HG03103 (cell line): ENCODE results near the gene IQCE.
"Not testable (repeated sequence)": the region's sequence is repeated elsewhere in the genome, so short reads cannot be mapped to it uniquely, and the experiment has no call there.

ENCODE experiments used
- ATAC-seq: cut with Tn5 transposase; IDR thresholded peaks from one replicate; pipeline ENCODE4 v1.9.1; 2021; ENCODE audit warnings: low read depth; ENCODE audit not compliant: unreplicated experiment

Gene IQCE

DNA sequence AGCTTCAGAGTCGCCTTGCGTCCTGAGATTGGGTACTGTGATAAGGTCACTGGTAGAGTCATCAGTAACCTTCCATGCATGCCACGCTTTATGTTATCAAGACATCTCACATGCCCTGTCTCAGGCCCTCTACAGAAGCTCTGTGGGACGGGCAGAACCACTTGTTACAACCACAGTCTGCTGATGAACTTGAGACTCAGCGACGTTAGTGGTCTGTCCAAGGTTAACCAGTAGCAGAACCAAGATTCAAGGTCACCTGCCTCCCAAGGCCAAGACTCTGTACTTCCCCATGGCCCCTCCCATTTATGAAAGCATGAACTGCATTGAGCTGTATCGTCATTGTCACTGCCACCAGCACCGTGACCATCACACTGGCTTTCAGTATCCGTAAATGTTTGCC, 15.0 kb downstream of the IQCE start:
- ATAC-seq: no peak

DNA sequence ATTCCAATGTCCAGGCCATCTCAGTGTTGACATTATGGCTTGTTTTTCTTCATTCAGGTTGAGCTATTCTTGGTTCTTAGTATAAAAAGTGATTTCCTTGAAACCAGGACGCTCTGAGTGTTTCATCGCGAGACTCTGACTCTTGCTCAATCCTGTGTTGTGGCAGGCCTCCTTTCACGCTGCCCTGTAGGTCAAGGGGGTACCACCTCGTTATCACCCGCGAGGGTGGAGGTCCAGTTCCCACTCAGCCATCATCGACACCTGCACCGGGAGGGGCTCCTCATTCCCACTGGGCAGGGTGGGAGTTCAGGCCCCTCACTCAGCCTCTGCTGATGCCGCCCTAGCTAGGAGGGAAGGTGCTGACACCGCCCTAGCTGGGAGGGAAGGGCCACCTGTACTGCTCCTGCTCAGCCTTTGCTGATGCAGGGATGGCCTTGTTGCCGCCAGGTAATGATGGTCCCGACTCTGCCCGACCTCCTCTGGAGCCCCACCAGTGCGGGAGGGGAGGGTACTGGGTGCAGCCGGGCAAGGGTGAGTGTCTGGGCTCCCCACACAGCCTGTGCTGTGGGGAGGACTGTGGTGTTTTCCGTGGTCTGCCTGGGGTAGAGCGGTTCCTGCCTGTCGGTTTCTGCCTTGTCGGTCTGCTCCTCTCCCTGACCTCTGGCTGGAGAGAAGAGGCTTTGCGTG, 16.4 kb downstream of the IQCE start:
- ATAC-seq: no peak

DNA sequence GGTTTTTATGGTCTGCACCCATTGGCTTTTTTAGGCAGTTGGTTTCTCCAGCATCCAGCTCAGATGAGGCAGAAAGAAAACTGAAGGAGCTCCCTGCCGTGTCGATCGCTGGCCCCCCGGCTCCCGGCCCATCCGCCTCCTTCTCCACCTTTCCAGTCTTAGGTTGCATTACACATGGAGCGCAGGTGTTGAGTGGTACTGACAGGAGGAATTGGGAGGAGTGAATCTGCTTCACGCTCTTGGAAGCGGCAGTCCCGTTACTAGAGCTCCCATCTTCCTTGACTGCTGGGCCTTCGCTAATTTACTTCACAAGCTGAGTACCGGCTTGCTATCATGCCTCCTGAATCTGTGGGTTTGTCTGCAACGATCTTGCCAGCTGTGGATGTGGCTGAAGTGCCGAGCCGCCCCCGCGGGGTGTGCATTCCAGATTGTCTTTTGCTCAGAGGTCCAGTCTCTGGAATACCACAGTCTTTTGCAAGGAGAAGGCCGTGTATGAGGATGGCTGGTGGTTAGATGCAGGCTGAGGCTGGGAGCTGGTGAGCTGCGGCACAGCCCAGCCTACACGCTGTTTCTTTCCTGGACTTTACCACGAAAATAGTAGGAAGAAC, 17.1 kb downstream of the IQCE start:
- ATAC-seq: no peak

DNA sequence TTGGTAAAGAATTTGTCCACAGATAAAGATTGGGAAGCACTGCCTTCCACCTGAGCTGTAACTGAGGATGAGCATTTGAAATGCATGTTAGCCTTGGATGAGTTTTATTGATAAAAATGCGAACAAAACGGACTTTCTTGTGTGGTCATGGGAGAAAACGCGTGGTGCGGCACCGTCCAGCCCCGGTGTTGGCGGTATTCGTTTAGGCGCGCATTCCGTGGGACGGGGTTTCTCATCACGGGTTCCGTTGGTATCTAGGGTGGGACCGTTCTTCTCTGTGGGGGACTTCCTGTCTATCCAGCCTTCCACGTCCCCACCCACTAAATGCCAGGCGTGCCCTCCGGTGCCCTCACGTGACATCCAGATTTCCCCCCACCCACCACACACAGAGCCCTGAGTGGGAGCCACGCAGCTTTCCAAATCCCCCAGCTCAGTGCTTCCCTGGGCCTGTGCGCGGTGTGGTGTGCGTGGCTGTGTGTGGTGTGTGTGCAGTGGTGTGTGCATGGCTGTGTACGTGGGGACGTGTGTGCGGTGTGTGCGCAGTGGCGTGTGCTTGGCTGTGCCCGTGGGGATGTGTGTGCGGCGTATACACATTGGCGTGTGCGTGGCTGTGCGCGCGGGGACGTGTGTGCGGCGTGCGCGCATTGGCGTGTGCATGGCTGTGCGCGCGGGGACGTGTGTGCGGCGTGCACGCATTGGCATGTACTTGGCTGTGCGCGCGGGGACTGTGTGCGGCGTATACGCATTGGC, 18.1 kb downstream of the IQCE start:
- no peak for ATAC-seq

DNA sequence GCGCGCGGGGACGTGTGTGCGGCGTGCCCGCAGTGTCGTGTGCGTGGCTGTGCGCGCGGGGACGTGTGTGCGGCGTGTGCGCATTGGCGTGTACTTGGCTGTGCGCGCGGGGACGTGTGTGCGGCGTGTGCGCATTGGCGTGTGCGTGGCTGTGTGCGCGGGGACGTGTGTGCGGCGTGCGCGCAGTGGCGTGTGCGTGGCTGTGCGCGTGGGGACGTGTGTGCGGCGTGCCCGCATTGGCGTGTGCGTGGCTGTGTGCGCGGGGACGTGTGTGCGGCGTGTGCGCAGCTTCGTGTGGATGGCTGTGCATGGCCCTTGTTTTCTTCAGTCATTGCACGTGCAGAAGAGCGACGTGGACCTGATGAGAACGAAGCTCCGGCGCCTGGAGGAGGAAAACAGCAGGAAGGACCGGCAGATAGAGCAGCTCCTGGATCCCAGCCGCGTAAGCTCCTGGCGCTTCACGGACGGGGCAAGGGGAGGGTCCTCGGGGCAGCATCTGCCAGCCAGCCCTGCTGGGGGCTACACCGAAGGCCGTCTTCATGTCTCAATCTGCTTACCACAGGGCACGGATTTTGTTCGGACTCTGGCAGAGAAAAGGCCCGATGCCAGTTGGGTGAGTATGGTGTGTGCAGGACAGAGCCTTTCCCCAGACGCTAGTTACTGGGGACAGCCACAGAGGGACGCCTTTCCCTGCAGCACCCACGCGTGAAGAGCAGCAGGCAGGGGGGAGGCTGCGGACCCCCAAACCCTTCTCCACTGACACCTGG, 19.3 kb downstream of the IQCE start:
- no peak for ATAC-seq

DNA sequence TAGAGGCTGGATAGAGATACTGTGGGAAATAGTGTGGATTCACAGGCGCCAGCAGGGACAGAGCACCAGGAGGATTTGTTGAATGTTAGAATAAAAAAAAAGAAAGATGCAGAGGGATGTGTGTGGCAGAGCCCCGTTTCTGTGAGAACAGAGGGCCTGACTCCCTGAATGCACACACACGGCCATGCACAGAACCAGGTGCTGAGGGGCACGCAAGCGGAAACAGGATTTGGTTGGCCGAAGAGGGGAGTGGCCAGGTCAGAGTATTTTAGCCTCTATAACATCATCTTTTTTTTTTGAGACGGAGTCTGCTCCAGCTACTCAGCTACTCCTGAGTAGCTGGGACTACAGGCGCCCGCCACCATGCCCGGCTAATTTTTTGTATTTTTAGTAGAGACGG, 21.9 kb downstream of the IQCE start:
- ATAC-seq: no peak

DNA sequence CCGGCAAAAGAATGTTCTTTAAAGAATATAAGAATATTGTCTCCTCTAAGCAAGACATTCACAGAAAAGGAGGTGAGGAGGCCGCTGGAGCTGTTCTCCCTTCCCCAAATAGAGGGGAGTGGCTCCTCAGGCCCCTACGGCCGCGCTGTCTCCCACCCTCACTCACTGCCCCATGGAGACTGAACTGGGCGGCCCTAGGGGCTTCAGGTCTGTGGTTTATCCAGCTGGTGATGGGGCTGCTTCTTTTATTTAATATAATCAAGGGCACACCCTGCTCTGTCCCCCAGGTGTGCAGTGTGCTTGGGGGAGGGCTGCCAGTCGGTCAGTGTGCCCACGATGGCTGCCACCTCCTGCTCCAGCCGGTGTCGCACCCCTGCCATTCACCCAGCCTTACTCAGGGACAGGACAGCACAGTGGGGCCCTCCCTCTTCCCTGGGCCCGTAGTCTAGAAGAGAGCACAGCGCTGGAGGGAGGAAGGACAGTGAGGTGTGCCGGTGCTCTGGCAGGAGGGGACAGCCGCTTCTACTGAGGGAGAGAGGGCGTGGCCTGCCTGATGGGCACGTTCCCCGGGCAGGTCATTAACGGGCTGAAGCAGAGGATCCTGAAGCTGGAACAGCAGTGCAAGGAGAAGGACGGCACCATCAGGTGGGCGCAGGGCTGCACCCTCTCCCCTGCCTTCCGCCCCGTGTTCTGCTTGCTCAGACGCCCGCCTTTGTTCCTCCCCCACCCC, 23.4 kb downstream of the IQCE start:
- no peak for ATAC-seq

DNA sequence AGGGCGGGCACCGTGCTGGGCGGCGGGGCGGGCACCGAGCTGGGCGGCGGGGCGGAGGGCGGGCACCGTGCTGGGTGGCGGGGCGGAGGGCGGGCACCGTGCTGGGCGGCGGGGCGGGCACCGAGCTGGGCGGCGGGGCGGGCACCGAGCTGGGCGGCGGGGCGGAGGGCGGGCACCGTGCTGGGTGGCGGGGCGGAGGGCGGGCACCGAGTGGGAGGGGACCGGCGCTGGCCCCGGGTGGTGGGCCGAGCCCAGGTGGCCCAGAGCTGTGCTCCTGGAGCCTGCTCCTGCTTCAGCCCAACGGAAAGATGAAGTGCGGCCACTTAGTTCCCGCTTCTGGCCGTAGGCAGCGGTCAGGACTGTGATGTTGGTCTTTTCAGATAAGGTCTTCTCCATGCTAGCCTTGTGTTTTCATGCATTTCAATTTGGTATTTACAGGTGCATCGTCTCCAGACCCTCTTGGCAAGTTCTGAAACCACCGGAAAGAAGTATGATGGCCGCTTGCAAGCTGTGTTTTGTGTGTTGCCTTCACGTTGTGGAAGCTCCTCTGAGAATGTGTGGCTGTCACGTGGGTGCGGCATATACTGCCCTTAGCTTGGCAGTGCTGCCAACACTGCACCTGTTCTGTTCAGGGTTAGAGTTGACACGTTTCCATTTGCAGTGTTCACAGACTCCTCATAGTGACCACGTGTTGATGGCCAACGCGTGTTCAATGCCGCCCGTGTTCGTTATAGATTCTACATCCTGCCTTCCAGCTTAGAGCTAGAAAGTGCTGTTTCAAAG, 25.2 kb downstream of the IQCE start:
- no peak for ATAC-seq

DNA sequence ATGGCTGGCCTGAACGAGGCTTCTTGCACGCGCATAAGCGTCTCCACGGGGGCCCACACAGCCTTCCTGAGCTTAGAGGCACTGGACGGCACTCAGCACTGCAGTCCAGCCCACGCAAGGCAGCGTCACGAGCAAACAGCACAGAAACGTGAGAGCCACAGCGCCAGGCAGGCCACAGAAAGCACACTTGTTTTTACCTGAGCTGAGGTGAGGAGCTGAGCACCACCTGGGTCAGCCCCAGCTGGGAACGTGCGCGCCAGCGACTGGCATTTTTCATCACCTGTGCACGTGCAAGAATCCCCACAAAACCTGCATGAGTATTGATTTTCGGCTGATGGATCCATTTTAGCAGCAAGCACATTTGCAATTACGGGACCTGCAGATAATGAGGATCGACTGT, 26.7 kb downstream of the IQCE start:
- no peak for ATAC-seq

DNA sequence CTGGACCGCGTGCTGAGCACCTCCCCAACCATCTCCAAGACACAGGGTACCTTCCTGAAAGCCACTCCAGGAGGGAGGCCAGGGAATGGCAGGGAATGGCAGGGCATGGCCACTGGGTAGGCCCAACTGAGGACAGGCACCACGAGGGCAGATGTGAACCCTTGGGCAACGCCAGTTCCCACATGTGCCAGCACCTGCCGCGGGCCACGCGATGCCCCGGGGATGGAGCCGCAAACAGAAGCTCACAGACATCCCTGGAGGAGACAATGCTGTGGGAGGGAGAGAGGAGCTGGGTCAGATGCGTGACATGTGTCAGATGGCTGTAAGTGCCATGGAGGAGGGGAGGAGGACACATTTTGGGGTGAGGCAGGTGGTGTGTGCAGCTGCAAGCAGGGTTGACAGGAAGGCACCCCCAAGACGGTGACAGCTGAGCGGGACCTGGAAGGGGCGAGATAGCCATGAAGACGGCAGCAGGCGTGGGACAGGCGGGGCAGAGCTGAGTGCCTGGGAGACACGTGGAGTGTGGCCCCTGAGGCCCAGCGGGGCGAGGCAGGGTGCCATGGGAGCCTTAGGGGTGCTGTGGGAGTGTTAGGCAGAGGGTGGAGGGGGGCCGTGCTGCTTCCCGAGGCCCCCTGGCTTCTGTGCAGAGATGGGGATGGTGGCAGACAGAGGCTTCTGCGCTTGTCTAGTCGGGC, 27.7 kb downstream of the IQCE start:
- no peak for ATAC-seq

DNA sequence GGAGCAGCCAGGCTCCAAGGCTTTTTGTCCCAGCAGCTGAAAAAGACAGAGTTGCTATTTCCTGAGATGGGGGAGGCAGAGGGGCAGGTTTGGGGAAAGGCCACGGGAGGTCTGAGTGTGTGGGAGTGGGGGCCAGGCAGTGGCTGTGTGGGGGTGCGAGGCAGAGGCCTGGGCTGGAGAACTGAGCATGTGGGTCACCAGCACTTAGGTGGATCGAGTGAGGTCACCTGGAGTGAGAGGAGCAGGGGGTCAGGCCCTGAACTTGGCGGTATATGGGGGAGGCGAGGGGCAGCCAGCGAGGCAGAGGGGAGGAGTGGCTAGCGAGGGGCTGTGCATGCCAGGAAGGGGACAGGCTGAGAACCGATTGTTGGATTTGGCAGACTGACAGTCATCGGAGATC, 28.4 kb downstream of the IQCE start:
- ATAC-seq: no peak

DNA sequence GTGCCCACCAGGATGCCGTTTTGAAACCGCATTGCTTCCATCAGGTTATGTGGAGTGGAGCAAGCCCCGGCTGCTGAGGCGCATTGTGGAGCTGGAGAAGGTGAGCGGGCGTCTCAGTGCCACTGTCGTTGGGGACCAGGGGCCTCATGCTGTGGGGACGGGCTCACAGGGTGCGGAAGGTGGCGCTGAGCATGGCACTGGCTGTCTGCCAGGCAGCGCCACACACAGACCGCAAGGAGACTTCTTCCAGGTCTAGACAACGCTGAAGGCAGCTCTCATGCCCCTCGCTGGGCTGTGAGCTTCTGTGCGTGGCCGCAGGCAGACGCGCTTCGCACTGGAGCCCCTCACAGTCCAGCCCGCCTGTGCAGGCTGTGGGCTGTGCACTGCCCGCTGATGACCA, 29.0 kb downstream of the IQCE start:
- no peak for ATAC-seq

DNA sequence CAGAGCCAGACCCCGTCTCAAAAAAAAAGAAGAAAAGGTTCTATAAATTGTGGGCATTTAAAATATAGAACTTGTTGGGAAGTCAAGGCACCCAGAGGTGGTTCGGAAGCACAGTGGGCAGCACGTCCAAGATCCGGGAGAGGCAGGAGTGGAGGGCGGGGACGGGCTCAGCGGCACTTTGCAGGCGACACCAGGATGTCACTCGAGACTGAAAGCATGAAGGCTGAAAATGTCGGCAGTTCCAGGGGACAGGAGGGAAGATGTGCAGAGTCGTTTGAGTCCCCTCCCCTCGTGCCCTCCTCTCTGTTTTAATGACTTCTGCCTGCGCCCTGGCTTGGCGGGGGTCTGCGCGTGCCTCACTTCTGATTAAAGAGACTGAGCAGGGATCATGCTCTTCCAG, 30.6 kb downstream of the IQCE start:
- ATAC-seq: no peak

DNA sequence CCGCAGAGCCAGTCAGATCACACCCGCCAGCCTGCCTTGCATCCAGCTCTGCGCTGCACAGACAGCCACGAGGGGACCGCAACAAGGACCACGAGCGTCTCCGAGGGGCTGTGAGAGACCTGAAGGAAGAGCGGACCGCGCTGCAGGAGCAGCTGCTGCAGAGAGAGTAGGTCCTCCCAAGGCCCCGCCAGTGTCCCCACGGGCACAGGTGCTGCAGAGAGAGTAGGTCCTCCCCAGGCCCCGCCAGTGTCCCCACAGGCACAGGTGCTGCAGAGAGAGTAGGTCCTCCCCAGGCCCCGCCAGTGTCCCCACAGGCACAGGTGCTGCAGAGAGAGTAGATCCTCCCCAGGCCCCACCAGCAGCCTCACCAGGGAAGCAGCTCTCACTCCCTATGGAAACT, 31.2 kb downstream of the IQCE start:
- ATAC-seq: not testable (repeated sequence)

DNA sequence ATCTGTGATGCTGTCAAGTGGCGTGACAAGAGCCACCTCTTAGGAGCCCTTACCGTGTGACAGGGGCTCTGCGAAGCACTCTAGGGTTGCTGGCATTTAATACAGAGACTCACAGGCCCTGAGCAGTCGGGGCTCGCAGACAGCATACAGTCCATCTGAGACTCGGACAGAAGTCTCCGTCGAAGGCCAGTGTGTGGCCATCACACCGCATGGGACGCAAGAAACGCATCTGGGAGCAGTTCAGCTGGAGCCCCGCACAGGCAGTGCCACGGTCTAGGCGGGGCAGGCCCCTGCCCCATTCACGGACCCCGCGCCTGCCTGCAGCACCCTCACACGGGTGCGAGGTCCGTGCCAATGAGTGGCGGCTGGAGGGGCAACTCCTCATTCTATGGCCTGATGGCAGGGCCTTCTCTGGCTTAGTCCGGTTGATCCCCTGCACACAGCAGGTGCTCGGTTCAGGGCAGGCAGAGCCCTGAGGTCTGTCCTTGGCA, 33.6 kb downstream of the IQCE start:
- ATAC-seq: no peak

DNA sequence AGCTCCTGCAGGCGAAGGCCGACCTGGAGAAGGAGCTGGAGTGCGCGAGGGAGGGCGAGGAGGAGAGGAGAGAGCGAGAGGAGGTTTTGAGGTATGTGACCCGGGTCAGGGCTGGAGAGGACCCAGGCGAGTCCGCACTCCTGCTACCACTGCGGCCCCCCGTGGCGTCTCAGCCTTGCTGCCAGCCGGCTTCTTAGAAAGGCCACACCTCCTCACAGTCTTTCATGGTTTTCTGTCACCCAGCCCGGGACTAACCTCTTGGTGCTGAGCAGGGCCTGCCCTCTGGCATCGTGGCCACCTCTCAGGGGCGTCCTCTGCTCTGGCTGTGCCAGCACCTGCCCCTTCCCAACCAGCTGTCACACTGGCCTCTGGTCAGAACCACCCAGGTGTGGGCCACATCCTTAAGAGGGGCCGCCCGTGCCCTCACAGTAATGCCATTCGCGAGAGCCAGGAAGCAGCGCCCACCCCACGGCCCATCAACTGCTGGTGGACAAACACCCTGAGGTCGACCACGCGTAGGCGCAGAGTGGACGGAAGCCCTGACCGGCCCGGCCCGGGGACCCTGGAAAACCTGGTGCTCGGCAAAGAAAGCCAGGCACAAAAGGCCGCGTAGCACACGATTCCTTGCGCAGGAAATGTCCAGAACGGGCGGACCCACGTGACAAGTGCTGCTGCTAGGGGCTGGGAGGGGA, 34.4 kb downstream of the IQCE start:
- no peak for ATAC-seq

DNA sequence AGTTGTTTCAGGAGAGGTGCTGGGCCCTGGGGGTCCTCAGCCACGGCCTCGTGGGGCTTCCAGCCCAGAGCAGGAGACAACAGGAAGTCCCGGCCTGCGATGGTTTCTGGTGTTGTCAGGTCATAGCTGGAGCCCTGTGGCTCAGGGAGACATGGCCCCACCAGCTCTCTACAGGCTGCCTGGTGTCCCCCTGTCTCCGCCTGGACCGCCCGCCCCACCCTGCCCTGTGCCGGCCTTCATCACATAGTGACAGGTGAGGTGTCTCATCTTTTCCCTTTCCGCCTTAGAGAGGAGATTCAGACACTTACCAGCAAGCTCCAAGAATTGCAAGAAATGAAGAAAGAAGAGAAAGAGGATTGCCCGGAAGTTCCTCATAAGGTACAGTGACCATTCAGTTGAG, 35.8 kb downstream of the IQCE start:
- no peak for ATAC-seq

DNA sequence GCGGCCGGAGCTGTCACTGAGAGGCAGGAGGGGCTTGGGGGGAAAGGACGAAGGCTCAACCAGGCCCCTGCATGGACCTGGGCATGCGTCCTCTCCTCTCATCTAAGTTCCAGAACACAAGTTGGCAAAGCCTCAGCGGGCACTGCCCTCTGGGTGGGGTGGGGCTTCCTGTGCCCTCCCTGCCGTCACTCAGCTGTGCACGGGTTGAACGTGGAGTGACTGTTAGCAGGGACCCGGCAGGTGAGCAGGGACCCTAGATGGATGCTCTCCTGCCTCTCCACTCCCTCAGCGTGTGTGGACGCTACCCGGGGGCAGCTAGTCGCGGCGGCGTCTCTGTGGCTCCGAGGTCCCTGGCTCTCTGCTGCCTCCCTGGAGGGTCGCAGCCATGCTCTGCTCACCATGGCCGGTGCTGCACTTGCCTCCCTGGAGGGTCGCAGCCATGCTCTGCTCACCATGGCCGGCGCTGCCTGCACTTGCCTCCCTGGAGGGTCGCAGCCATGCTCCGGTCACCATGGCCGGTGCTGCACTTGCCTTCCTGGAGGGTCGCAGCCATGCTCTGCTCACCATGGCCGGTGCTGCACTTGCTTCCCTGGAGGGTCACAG, 36.6 kb downstream of the IQCE start:
- ATAC-seq: no peak
